Effector CD8-positive, alpha-beta T cell (primary cell): ENCODE data around the gene SULT2B1.

Source experiments
- DNase-seq: peaks from one replicate; lab custom pipeline; 2025; lab: John Stamatoyannopoulos, UW

SULT2B1 gene

DNA sequence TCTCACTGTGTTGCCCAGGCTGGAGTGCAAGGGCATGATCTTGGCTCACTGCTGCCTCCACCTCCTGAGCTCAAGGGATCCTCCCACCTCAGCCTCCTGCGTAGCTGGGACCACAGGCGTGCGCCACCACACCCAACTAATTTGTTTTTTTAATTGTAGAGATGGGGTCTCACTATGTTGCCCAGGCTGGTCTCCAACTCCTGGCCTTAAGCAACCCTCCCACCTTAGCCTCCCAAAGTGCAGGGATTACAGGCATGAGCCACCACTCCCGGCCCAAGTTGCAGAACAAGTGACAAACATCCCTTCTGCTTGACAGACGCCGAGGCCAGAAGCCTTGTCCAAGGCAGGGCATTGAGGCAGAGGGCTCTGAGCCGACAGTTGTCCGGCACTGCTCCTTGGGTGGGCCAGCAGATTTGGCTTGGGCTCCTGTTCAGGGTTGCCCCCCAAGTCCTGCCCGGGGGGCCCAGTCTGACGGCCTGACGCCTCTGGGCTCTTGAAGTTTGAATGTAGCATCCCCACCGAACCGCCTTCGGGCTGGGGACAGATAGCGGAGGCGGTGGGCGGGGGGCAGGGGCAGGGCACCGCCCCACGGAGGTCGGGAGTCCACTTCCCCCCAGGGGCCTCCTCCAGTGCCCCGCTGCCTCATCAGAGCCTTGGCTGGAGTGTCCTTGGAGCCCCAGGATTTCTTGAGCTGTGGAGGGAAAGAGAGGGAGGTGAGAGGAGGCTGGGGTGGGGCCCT, 48.9 kb downstream of the SULT2B1 start:
- no peak for DNase-seq

DNA sequence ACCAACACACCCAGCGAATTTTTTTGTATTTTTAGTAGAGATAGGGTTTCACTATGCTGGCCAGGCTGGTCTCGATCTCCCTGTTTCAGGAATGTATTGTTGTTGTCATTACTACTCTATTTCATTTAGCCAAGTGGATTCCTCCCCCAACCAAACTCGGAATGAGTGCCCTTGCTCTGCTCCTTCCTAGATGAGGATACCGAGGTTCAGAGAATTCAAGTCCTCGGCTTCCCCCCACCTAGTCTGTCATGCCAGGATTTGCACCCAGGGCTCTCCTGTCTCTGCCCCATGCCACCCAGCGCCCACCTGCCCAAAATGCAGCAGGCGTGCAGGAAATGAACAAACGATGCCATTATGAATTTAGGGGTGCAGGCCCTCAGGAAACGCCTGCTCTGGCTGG, 51.0 kb downstream of the SULT2B1 start:
- no peak for DNase-seq

DNA sequence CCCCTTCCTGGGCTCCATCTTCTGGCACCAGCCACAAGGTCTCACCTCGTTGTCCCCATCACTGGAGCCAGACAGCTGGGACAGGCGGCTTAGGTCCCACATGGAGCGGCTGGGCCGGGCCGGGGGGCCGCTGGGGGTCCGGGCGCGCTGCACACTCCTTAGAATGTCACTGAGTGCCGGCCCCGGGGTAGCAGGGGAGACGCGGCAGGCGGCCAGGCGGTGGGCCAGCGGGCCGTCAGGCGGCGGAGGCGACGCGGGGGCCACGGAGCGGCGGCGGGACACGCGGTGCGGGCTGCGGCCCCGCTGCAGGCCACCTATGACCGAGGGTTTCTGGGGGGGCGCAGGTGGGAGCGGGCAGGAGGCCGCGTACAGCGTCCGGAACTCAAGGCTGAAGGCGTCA, 51.5 kb downstream of the SULT2B1 start:
- DNase-seq, result no peak

DNA sequence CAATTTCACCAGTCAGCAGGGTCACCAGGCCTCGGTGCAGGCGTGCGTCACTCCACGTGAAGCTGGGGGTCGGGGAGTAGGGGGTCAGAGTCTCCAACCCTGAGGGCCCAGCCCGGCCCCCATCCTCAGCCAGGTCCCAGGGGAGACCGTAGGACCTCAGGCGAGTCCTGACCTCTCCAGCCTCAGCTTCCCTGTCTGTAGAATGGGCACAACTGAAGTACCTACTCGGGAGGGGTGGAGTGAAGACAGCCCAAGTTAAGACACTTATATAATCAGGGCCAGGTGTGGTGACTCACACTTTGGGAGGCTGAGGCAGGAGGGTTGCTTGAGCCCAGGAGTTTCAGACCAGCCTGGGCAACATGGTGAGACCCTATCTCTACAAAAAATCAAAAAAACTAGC, 51.9 kb downstream of the SULT2B1 start:
- DNase-seq, result no peak

DNA sequence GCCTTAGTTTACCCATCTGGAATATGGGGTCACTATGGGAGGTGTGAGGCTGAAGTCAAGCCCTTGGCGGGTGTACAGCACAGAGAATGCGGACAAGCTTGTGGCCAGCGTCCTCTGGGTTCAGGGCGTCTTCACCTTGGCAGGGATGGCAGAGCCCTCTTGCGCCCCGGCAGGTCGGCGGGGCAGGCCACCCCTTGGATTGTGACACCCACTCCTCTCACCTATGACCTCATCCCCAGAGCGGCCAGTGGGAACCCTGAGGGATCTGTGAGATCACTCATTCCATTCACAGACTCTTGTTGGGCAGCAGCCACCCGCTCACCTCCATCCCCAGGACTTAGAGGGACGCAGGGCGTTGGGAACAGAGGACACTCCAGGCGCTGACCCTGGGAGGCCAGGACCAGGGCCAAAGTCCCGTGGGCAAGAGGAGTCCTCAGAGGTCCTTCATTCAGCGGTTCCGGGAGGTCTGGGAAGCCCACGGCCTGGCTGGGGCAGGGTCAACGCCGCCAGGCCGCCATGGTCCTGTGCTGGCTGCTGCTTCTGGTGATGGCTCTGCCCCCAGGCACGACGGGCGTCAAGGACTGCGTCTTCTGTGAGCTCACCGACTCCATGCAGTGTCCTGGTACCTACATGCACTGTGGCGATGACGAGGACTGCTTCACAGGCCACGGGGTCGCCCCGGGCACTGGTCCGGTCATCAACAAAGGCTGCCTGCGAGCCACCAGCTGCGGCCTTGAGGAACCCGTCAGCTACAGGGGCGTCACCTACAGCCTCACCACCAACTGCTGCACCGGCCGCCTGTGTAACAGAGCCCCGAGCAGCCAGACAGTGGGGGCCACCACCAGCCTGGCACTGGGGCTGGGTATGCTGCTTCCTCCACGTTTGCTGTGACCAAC, 54.7 kb downstream of the SULT2B1 start, which contains the start of gene SPACA4:
Gene SPACA4 (plus strand): TSS at position 280 of the 896 bp plus-strand sequence. CDS start 237 bp downstream, at position 517.
- no peak for DNase-seq

DNA sequence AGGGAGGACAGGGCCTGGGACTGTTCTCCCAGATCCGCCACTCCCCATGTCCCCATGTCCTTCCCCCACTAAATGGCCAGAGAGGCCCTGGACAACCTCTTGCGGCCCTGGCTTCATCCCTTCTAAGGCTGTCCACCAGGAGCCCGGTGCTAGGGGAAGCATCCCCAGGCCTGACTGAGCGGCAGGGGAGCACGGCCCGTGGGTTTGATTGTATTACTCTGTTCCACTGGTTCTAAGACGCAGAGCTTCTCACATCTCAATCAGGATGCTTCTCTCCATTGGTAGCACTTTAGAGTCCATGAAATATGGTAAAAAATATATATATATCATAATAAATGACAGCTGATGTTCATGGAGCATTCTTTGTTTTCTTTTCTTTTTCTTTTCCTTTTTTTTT, 55.4 kb downstream of the SULT2B1 start:
- DNase-seq, result no peak

DNA sequence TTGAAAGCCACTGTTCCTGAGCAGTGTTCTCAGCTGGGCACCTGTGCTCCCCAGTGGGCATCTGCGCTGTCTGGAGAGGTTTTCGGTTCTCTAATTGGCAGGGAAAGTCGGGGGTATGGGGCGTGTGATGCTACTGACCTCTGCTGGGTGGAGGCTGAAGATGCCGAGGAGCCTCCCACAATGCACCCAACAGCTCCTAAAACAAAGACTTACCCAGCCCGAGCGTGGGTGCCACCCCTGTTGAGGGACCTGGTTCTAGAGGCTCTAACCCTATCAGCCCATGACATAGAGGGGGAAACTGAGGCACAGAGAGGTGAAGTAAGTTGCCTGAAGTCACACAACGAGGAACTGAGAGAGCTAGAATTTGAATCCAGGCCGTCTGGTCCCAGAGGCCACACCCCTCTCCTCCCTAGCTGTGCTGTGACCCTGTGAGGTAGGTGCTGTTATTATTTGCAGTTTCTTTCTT, 56.9 kb downstream of the SULT2B1 start:
- peak; percentile 15 for DNase-seq

DNA sequence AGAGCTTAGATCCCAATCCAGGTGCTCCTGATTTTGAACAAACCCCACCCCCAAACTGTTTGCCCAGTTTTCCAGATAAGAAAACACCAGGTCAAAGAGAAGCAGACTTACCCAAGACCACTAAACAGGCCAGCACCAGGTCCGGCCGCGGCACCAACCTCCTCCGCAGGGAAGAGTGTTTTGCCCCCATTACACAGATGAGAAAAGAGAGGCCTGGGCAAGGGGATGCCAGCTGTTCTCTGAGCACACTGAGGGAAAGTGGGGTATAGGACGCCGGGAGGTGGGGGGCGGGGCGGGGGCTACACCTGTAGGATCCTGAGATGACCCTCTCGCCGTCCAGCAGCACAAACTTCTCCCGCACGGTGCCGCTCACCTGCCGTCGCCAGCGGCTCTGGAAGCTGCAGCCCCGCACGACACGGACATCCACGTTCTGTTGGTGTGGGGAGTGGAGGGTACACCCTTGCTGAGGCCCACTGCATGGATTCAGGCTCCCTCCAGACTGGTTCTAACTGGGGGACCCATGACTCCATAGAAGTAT, 57.7 kb downstream of the SULT2B1 start:
- DNase-seq, result no peak

DNA sequence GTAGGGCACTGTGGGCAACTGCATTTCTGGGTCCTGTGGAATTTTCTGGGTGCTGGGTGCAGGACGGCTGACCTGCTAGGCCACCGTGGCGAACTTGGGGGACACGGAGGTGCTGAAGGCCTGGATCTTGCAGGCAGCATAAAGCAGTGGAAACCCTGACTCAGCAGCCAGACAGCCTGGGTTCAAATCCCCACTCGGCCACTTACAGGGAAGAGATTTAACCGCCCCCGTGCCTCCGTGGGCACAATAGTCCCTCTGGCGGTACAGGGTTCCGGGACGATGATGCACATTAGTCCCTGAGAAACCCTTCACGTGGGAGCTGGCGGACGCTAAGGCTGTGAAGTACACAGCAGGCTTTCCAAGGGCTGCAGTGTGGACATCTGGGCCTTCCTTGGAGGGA, 59.9 kb downstream of the SULT2B1 start:
- DNase-seq, result no peak

DNA sequence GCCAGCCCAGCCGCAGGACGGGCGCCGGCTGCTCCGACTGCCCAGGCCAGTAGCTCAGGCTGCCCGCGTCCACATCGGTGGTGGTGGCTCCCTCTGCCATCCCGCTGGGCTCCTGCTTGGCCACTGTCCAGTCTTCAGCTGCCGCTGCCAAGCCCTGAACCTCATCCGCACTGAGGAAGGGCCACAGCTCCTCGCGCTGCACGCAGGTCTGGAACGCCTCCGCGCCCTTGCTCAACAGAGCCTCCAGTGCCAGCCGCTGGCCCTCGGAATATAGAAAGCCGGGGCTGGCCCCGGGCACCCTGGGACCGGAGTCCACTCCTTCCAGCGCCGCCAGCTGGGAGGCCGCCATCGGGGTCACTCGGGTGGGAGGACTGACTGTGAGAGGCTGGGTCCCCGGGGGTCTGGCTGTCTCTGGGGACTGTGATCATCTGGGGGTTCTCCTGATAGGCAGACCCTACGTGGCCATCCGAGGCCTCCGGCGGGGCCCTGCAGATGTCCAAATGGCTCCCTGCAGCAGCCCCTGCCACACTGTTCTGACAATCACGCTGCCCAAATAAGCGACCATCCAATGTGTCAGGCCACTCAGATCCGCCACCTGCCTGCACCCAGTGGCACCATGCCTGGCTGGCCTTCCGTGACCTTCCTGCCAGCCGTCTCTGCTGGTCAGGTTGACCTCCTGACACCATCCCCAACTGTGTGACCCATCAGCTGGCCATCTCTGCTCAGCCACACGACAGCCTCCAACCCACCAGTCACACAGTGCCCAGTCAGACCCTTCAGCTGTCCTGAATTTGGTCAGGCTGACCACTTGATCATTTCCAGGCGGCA, 61.3 kb downstream of the SULT2B1 start:
- no peak for DNase-seq

DNA sequence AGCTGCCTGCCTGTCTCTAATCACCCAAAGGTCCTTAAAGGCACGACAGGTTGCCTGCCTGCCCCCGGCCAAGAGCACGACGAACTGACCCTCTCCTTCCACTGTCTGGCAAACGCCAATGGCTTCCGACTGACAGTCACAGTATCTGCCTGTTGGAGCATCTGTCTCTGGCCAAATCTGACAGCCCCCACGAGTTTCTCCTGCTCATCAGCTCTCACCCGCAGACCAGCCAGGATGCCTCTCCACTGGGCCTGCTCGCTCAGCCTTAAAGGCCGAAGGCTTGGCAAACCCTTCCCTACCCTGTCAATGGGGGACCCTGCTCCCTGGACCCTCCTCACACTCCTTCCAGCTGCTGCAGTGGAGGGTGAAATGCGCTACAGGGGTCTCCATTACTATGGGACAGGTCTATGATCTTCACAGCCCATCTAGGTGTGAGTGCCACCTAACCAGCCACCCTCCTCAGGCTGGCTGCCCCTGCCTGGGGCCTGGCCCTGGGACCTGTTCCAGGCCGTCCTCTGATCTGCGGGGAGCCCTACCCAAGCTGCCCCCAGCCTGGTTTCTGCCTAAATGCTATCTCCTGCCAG, 62.0 kb downstream of the SULT2B1 start:
- DNase-seq, result no peak

DNA sequence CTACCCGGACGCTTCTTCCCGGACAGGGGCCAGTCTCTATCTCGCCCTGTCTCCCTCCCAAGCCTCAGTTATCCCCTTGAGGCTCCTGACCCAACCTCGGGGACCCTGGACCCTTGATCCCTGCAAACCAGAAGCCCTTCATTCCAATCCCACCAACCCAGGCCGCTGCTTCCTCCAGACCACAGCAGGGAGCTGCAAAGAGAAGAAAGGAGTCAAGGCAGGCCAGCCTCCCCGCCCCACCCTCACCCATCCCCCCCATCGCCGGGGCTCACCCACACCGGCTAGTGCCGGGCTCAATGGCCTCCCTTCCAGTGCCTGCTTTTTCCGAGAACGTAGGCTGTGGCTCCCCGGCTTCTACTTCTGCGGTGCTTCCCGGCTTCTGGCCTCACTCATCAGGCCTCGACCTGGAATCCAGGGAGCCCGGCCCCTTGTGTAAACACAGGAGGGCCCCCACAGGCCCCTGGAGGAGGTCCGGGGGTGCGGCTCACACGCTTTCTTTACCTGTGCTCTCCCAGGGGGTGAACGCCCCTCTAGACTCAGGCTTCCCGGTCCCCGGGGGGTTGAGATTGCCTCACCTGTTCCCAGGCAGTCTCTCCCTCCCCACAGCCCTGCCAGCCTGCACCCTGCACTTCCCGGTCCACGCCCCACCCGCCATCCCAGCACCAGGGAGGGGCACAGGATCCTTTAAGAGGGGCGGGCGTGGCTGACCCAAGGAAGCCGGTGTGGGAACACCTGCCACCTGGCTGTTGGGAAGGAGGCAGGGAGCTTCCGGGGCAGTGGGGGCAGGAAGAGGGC, 62.7 kb downstream of the SULT2B1 start, which contains the start of gene FAM83E:
Gene FAM83E (minus strand): TSS at position 641 of the 795 bp plus-strand sequence. CDS start 1,704 bp downstream, outside the sequence.
- no peak for DNase-seq

DNA sequence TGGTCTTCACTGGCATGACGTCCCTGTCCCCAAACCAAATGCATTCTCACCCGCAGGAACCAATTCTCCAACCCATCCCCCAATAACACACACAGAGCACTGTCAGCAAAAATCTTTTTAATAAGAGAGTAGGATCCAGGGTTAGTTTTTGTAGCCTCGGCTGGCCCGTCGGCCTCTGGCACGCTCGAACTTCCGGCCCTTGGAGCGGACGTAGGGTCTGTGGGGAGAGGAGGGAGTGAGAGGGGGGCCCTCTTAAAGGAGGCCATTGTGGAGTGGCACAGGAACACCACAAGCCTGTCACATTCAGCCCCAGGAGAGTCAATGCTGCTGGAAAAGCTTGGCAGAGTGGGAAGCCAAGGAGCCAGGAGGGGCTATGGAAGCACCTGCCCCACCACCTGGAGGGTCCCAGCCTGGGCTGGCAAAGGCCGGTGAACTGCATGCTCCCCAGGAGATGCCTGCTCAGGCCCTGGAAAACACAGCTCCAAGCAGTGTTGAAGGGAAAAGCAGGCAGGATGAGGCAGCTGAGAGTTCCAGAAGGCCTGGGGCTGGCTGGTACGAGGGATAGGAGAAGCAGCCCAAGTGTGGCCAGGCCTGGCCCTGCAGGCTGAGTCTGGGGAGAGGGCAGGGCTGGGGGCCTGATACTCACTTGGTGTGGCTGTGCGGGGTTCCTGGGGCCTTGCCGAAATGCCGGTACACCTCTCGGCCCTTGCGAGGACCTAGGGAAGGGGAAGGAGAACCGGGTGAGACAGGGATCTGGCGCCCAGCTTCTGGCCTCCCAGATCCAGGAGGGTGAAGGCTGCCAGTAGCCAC, 63.5 kb downstream of the SULT2B1 start:
- no peak for DNase-seq

DNA sequence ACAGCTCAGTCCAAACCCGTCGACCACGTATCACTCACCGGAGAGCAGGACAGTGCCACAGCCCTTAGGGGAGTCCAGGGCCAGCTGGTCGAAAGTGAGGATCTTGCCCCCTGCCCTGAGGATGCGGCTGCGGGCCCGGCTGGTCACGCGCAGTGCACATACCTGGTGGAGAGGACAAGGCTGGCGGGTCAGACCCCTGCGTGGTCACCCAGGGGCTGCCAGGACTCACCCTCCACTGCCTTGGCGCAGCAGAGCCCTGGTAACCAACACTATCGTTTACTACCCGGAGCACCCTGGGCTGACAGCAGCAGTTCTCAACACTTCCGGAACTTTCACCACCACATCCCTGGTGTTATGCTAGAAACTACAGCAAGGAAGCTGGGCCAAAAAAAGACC, 64.1 kb downstream of the SULT2B1 start:
- no peak for DNase-seq

DNA sequence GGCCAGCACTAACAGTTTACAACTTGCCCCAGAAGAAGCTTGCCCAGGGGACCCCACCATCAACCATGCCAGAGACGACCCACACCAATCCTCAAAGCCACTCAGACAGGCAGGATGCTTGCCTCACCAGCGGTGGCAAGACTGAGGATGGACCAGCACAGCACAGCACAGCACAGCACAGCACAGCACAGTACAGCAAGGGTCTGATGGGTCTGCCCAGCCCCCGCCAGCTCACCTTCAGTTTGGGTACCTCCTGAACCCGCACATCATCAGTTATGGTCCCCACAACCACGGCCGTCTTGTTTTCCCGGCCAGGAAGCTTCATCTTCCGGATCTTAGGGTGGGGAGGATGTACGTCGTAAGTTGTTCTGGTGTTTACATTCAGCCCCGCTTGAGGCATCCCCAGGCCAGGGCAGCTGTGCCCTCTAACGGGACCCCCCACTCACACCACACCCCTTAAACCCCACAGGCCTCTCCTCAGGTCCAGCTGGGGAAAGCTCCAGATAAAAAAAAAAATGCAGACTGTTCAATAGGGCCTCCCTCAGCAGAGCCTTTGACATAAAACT, 64.6 kb downstream of the SULT2B1 start:
- no peak for DNase-seq

DNA sequence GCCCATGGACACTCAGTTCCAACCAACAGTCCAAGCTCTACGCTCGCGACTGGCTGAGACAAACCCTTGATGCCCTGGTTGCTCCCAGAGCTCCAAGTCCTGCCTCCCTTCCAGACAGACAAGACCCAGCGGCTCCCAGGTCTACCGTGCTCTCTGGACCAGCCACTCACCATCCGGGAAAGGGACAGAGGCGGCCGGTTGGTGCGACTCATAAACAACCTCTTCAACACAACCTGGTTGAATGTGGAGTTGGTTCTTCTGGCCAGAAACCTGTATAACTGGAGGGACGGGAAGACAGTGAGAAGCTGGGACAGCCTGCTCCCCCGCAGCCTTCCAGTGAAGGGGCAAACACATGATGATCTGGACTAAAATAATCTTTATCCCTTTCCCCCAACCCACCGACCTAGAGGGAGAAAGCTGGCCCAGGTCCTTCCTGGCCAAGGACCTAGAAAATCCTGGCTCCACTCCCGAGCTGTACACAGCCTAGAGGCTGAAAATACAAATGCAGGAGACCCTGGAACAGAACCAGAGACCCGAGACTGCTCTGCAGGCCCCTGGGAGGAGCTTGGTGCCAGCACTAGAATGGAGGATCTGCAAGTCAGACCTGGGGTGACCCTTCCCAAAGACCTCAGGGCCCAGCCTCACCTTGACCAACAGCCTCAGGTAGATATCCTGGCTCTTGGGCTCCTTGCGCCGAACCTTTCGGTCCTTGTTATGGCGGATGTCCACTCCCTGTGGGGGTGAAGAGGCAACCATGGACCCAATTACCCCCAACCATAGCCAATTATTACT, 65.4 kb downstream of the SULT2B1 start:
- DNase-seq, result no peak

DNA sequence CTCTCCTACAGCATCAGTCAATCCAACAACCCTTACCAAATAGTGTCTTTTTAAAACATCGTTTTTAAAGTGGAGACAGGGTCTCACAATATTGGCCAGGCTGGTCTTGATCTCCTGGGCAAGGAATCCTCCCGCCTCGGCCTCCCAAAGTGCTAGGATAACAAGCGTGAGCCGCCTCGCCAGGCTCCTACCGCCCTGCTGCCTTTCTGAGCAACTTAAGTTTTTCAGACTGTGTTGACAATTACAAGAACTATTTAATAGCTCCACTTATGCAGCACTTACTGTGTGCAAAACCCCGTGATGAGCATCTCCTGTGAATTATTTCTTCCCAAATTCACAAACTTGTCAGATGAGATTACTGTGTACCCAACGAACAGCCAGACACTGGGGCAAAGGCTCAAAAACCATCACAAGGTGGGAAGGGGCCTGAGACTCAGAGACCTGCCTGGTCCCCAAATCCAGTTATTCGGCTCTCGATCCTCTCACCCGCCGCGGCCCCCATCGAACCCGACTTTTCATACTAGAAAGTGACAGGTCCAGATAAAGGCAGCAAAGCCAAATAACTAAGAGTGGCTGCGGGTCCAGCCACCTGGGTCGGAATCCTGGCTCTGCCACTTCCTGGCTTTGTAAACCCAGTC, 66.4 kb downstream of the SULT2B1 start:
- peak; percentile 46 for DNase-seq
